IMR-90 (cell line): ENCODE results near the gene ADAM12.

Experiments used
- CTCF ChIP-seq: conservative IDR thresholded peaks from 2 replicates; pipeline ENCODE4 v1.5.1; 2012; ENCODE audit warnings: mild to moderate bottlenecking, low read depth, low read length, improper control_type of control experiment
- POLR2A ChIP-seq: IDR thresholded peaks from 2 replicates; pipeline ENCODE4 v1.6.1; 2012; ENCODE audit warnings: mild to moderate bottlenecking, low read depth, low read length

- TF ChIP-seq POLR2A, result no peak
- 0 out of 2 replicates have a peak, but pooled peaks have one; percentile 5 for TF ChIP-seq CTCF
Measured at GRCh38 chr10:126097558-126098225, 290.6 kb downstream of the ADAM12 start.
